Natural killer cell (primary cell): ENCODE measurements around the gene PRKCD. TPM values are rescaled to one million over a fixed set of nuclear protein-coding genes. Genes with fewer than 3 reads are reported as not detected.

Experiments used
- ATAC-seq, 3 donors: fragments of 150-1000 bp in 2 of 3; fragments of 200-7000 bp in 1 of 3; cut with Tn5 transposase; 1 replicate in 1 of 3; 2 replicates in 2 of 3; pipeline ENCODE4 v1.10.0; 2021; ENCODE audit warnings: mild to moderate bottlenecking in 2 of 3, moderate library complexity in 2 of 3
- DNase-seq, 2 donors: peaks; one replicate each; pipeline versions ENCODE4 v3.0.0 to v3.0.0-alpha.2; 2013 to 2021; ENCODE audit warnings: mixed read lengths in 1 of 2
- H3K27ac ChIP-seq: one replicate; pipeline ENCODE4 v1.5.1; 2013; ENCODE audit warnings: mild to moderate bottlenecking, low read length
- H3K27me3 ChIP-seq: one replicate; pipeline ENCODE4 v1.6.1; 2013; ENCODE audit warnings: low read length; ENCODE audit not compliant: control insufficient read depth, insufficient read depth
- H3K36me3 ChIP-seq: one replicate; pipeline ENCODE4 v1.6.1; 2013; ENCODE audit warnings: low read length; ENCODE audit not compliant: control insufficient read depth, insufficient read depth
- H3K4me1 ChIP-seq: one replicate; pipeline ENCODE4 v1.6.1; 2013; ENCODE audit warnings: low read length; ENCODE audit not compliant: control insufficient read depth, insufficient read depth
- H3K4me3 ChIP-seq: one replicate; pipeline ENCODE4 v1.5.1; 2013; ENCODE audit warnings: low read length
- H3K9me3 ChIP-seq: one replicate; pipeline ENCODE4 v1.6.1; 2013; ENCODE audit warnings: low read length; ENCODE audit not compliant: control insufficient read depth, insufficient read depth
- H3K27ac Mint-ChIP-seq, 2 donors: one replicate each; pipeline ENCODE4 v1.8.0; 2022; ENCODE audit warnings: mild to moderate bottlenecking in 2 of 2, mixed read lengths in 2 of 2, moderate library complexity in 1 of 2
- H3K27me3 Mint-ChIP-seq, 2 donors: one replicate each; pipeline ENCODE4 v1.8.0; 2022; ENCODE audit warnings: low read depth in 2 of 2, mixed read lengths in 2 of 2
- H3K36me3 Mint-ChIP-seq: one replicate; pipeline ENCODE4 v1.8.0; 2022; ENCODE audit warnings: mixed read lengths
- H3K4me1 Mint-ChIP-seq, 2 donors: one replicate each; pipeline ENCODE4 v1.8.0; 2022; ENCODE audit warnings: mixed read lengths in 2 of 2
- H3K4me3 Mint-ChIP-seq: one replicate; pipeline ENCODE4 v1.8.0; 2022; ENCODE audit warnings: mild to moderate bottlenecking, moderate library complexity, mixed read lengths
- H3K9me3 Mint-ChIP-seq, 2 donors: one replicate each; pipeline ENCODE4 v1.8.0; 2022; ENCODE audit warnings: mixed read lengths in 2 of 2
- WGBS: methylation state at CpG from one replicate; pipeline ENCODE4 v1.1.7; 2013; ENCODE audit warnings: missing lambda C conversion rate; ENCODE audit not compliant: insufficient coverage; 5-methylcytosine and 5-hydroxymethylcytosine counted together
- intact Hi-C: fragments of 100-400 bp; cut with micrococcal nuclease; formaldehyde crosslinking; loops from one replicate; pipeline ENCODE4 v1.14.2; 2022
- total RNA-seq, 4 donors: library from RNA; stranded (reverse); fragments of 120-200 nt in 1 of 4; gene quantifications; one replicate each; pipeline versions ENCODE4 v1.2.3 to v1.2.4, GENCODE V29; 2013 to 2022
- TF ChIP-seq, protein P1 (sequence below): fragments of 200-600 bp; IDR thresholded peaks from one replicate; pipeline ENCODE4 v1.8.0; 2022; ENCODE audit warnings: antibody characterized with exemption

The PRKCD gene
- total RNA-seq, 3 donors from 2014 or later (not counting 1 experiment from before 2014, with no cell fraction given), result 31.7 to 60.0 (median 36.3) TPM

DNA sequence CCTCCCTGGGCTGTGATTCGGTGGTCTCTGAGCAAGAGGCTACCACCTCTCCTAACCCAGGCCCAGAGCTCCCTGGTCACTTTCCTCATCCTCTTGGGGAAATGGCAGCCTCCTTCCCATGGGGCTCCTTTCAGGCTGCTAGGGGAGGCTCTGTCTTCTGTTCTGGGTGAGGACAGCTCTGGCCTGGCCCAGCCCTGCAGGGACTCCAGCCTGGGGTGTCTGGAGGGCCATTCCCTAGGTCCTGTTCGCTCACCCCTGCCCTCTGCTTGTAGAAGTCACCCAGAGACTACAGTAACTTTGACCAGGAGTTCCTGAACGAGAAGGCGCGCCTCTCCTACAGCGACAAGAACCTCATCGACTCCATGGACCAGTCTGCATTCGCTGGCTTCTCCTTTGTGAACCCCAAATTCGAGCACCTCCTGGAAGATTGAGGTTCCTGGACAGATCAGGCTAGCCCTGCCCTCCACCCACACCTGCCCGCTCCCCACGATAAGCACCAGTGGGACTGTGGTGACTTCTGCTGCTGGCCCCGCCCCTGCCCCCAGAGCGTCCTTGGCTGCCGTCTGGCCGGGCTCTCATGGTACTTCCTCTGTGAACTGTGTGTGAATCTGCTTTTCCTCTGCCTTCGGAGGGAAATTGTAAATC is 30.9 kb downstream of the PRKCD start:
- Mint-ChIP-seq H3K4me3 (no peak overlapping the region), H3K4me1 (peaks cover 15 to 28% of the 10 kb centered on the region in 2 donors), H3K36me3 (peaks cover 7% of the 10 kb centered on the region), H3K27ac (peak overlapping the region; percentile 81 to 91), H3K9me3 (no peaks in the 10 kb centered on the region), H3K27me3 (peaks cover 0 to 3% of the 10 kb centered on the region in 2 donors)
- no peak overlapping the region for H3K4me3 ChIP-seq
- H3K36me3 ChIP-seq, result peaks cover 48% of the 10 kb centered on the region
- WGBS, result 83% methylated on average over 15 of the region's 16 CpGs
- intact Hi-C loops, result no loop called here
- DNase-seq (no peak), ATAC-seq (peak in 2 of 3 donors; percentile 38 to 57)
- TF ChIP-seq, protein P1, sequence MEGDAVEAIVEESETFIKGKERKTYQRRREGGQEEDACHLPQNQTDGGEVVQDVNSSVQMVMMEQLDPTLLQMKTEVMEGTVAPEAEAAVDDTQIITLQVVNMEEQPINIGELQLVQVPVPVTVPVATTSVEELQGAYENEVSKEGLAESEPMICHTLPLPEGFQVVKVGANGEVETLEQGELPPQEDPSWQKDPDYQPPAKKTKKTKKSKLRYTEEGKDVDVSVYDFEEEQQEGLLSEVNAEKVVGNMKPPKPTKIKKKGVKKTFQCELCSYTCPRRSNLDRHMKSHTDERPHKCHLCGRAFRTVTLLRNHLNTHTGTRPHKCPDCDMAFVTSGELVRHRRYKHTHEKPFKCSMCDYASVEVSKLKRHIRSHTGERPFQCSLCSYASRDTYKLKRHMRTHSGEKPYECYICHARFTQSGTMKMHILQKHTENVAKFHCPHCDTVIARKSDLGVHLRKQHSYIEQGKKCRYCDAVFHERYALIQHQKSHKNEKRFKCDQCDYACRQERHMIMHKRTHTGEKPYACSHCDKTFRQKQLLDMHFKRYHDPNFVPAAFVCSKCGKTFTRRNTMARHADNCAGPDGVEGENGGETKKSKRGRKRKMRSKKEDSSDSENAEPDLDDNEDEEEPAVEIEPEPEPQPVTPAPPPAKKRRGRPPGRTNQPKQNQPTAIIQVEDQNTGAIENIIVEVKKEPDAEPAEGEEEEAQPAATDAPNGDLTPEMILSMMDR, result no peak
- no peaks in the 10 kb centered on the region for H3K27me3 ChIP-seq
- no peaks in the 10 kb centered on the region for H3K9me3 ChIP-seq
- peaks cover 25% of the 10 kb centered on the region for H3K4me1 ChIP-seq
- peak overlapping the region; percentile 21 for H3K27ac ChIP-seq

DNA sequence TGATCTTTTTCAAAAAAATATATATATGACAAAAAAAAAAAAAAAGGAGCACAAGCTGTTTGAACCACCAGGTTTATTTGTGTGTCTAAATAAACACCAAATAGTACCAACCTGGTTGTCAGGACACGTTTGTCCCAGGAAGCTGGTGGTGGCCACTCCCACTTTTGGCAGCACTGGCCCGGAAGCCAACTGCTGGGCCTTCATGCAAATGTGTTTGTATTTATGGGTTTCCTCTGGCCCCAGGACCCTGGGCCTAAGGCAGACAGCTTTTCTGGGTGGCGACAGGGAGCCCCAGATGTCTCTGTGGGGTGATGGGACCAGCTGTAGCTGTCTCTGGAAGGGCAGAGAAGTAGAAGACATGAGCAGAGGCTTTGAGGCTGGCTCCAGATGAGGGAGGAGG is 31.6 kb downstream of the PRKCD start:
- H3K27ac Mint-ChIP-seq, result peak overlapping the region; percentile 81 to 91
- H3K36me3 Mint-ChIP-seq, result peaks cover 7% of the 10 kb centered on the region
- no peaks in the 10 kb centered on the region for H3K27me3 ChIP-seq
- H3K9me3 Mint-ChIP-seq, result no peaks in the 10 kb centered on the region
- TF ChIP-seq, protein P1, result no peak
- DNase-seq (no peak), ATAC-seq (peak in 1 of 3 donors; percentile 28)
- intact Hi-C loops, result no loop called here
- H3K27ac ChIP-seq, result peak overlapping the region; percentile 49
- H3K4me1 ChIP-seq, result peaks cover 25% of the 10 kb centered on the region
- peak overlapping the region; percentile 65 for H3K4me3 Mint-ChIP-seq
- peaks cover 41% of the 10 kb centered on the region for H3K36me3 ChIP-seq
- H3K27me3 Mint-ChIP-seq, result peaks cover 0 to 3% of the 10 kb centered on the region in 2 donors
- no peaks in the 10 kb centered on the region for H3K9me3 ChIP-seq
- no peak overlapping the region for H3K4me3 ChIP-seq
- H3K4me1 Mint-ChIP-seq, result peaks cover 15 to 28% of the 10 kb centered on the region in 2 donors
- 62% methylated on average over 3 of the region's 3 CpGs for WGBS

DNA sequence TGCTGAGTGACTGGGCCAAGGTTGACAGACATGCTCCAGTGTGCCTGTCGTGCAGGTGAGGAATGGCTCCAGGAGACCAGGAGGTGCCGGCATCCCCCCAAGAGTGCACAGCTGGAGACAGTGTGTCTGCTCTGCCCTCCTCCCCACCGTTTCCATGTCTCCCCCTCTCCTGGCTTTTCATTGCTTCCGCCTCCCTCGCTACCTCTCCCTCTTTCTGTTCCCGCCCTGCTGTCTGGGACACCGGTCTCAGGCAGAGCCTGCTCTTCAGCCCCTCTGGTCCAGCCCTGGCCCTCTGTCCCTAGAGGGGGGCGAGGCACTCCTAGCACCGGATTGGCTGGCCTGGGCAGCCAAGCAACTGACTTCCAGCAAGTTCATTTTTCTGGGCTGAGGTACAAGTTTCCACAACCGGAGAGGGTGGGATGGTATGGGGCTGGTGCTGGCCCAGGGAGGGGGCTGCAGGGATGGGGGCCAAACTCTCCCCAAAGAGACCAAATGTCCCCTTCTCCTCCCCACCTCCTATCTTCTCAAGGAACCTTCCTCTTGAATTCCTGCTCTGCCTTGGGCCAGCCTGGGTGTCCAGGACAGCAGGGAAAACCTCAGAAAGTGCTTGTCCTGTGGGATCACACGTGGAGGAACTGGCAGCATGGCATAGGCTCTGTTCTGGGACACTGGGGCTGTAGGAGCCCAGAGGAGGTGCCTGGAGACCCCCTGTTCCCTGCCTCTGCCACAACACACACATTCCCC is 32.6 kb downstream of the PRKCD start:
- TF ChIP-seq, protein P1, result no peak
- no peak for DNase-seq
- Histone ChIP-seq H3K4me3 (no peak overlapping the region), H3K27ac (no peak overlapping the region), H3K9me3 (no peaks in the 10 kb centered on the region), H3K36me3 (peaks cover 34% of the 10 kb centered on the region), H3K27me3 (no peaks in the 10 kb centered on the region), H3K4me1 (peaks cover 25% of the 10 kb centered on the region)
- no peak for ATAC-seq
- Mint-ChIP-seq H3K27me3 (peaks cover 0 to 3% of the 10 kb centered on the region in 2 donors), H3K27ac (peak overlapping the region; percentile 81 to 91), H3K36me3 (peaks cover 7% of the 10 kb centered on the region), H3K9me3 (no peaks in the 10 kb centered on the region), H3K4me3 (no peak overlapping the region), H3K4me1 (peaks cover 15 to 28% of the 10 kb centered on the region in 2 donors)
- 98% methylated on average over 11 of the region's 11 CpGs for WGBS
- intact Hi-C loops, result no loop called here
